ENCODE measurements around the gene CFD. TPM values are rescaled to one million over a fixed set of nuclear protein-coding genes. Genes with fewer than 3 reads are reported as not detected.
"Not testable (repeated sequence)": the region's sequence is repeated elsewhere in the genome, so short reads cannot be mapped to it uniquely, and the experiment has no call there.

The CFD gene
- polyA plus RNA-seq, 1 donor from 2014 or later = 5.3 TPM

GRCh38 chr19:876089-876488 lies 16.6 kb downstream of the CFD start:
- Histone ChIP-seq H3K9me2 (ENCODE audit: insufficient read depth, low read length) (no peaks in the 10 kb centered on the region), H3K4me2 (ENCODE audit: low read length) (no peak overlapping the region), H3K27ac (ENCODE audit: low read length) (no peak overlapping the region), H3K79me2 (replicated peaks; ENCODE audit: insufficient read depth, low read length) (no peaks in the 10 kb centered on the region), H4K20me1 (ENCODE audit: insufficient read depth) (no peaks in the 10 kb centered on the region), H3K36me3 (ENCODE audit: insufficient read depth, low read length) (peaks cover 2% of the 10 kb centered on the region), H3K4me3 (ENCODE audit: low read length) (no peak overlapping the region), H3F3A (ENCODE audit: insufficient read depth, low read length, poor library complexity, severe bottlenecking) (no peaks in the 10 kb centered on the region), H3K9me3 (ENCODE audit: low read length) (no peaks in the 10 kb centered on the region), H3K27me3 (ENCODE audit: insufficient read depth, low read depth, low read length) (no peaks in the 10 kb centered on the region), H2AFZ (ENCODE audit: low read depth, low read length) (no peak overlapping the region), H3K9ac (ENCODE audit: low read length) (no peak overlapping the region)
- no peak for TF ChIP-seq REST (IDR thresholded peaks at IDR 0.05; ENCODE audit: borderline replicate concordance)
- no peak for TF ChIP-seq CTCF (IDR thresholded peaks at IDR 0.05; ENCODE audit: poor library complexity, severe bottlenecking)
- no peak for TF ChIP-seq POLR2AphosphoS5 (IDR thresholded peaks at IDR 0.05)
- TF ChIP-seq MXI1 (conservative IDR thresholded peaks at IDR 0.05; ENCODE audit: poor library complexity, severe bottlenecking) = no peak
- TF ChIP-seq SMC3 (conservative IDR thresholded peaks at IDR 0.05; ENCODE audit: poor library complexity) = no peak
- TF ChIP-seq EZH2 (IDR thresholded peaks at IDR 0.05; ENCODE audit: borderline replicate concordance, insufficient read depth, low read length, poor library complexity, severe bottlenecking) = no peak

GRCh38 chr19:876780-877314 lies 17.4 kb downstream of the CFD start:
- TF ChIP-seq TAF1 (IDR thresholded peaks at IDR 0.05; ENCODE audit: low read depth) (no peak), CTCF (IDR thresholded peaks at IDR 0.05; ENCODE audit: poor library complexity, severe bottlenecking) (no peak), SMC3 (conservative IDR thresholded peaks at IDR 0.05; ENCODE audit: poor library complexity) (no peak), MXI1 (conservative IDR thresholded peaks at IDR 0.05; ENCODE audit: poor library complexity, severe bottlenecking) (no peak), EP300 (conservative IDR thresholded peaks at IDR 0.05; ENCODE audit: poor library complexity, severe bottlenecking) (no peak), REST (IDR thresholded peaks at IDR 0.05; ENCODE audit: borderline replicate concordance) (no peak), EZH2 (IDR thresholded peaks at IDR 0.05; ENCODE audit: borderline replicate concordance, insufficient read depth, low read length, poor library complexity, severe bottlenecking) (no peak), RAD21 (conservative IDR thresholded peaks at IDR 0.05) (no peak), POLR2AphosphoS5 (IDR thresholded peaks at IDR 0.05) (no peak)
- H3K9me3 ChIP-seq (ENCODE audit: low read length) = no peaks in the 10 kb centered on the region
- no peak overlapping the region for H2AFZ ChIP-seq (ENCODE audit: low read depth, low read length)
- no peak overlapping the region for H3K4me2 ChIP-seq (ENCODE audit: low read length)
- H3K27me3 ChIP-seq (ENCODE audit: insufficient read depth, low read depth, low read length) = no peaks in the 10 kb centered on the region
- no peak overlapping the region for H3K9ac ChIP-seq (ENCODE audit: low read length)
- H3K79me2 ChIP-seq (replicated peaks; ENCODE audit: insufficient read depth, low read length) = no peaks in the 10 kb centered on the region
- no peaks in the 10 kb centered on the region for H3F3A ChIP-seq (ENCODE audit: insufficient read depth, low read length, poor library complexity, severe bottlenecking)
- H4K20me1 ChIP-seq (ENCODE audit: insufficient read depth) = no peaks in the 10 kb centered on the region
- H3K4me3 ChIP-seq (ENCODE audit: low read length) = no peak overlapping the region
- no peak overlapping the region for H3K27ac ChIP-seq (ENCODE audit: low read length)
- H3K36me3 ChIP-seq (ENCODE audit: insufficient read depth, low read length) = peaks cover 5% of the 10 kb centered on the region
- no peaks in the 10 kb centered on the region for H3K9me2 ChIP-seq (ENCODE audit: insufficient read depth, low read length)

- not testable (repeated sequence) for H4K20me1 ChIP-seq (ENCODE audit: insufficient read depth); H3K4me3 ChIP-seq (ENCODE audit: low read length); H3K9me2 ChIP-seq (ENCODE audit: insufficient read depth, low read length); H3K27ac ChIP-seq (ENCODE audit: low read length); H3K36me3 ChIP-seq (ENCODE audit: insufficient read depth, low read length); H2AFZ ChIP-seq (ENCODE audit: low read depth, low read length); H3K9ac ChIP-seq (ENCODE audit: low read length); H3K79me2 ChIP-seq (replicated peaks; ENCODE audit: insufficient read depth, low read length); H3F3A ChIP-seq (ENCODE audit: insufficient read depth, low read length, poor library complexity, severe bottlenecking); H3K9me3 ChIP-seq (ENCODE audit: low read length); H3K4me2 ChIP-seq (ENCODE audit: low read length); H3K27me3 ChIP-seq (ENCODE audit: insufficient read depth, low read depth, low read length)
Observed at GRCh38 chr19:877992-878660, 18.7 kb downstream of the CFD start.
